HEK293 (cell line): Measurements from ENCODE around the gene CREM.

ENCODE experiments used
- CTCF ChIA-PET: fragments of 350-600 bp; formaldehyde crosslinking; extraction: SDS; loops from one replicate; lab custom pipeline; 2021; ENCODE audit warnings: antibody characterized with exemption; lab: Yijun Ruan, JAX
- POLR2A ChIA-PET: fragments of 300-600 bp; formaldehyde crosslinking; extraction: SDS; loops from one replicate; lab custom pipeline; 2020; ENCODE audit warnings: antibody characterized with exemption, inconsistent platforms; lab: Yijun Ruan, JAX
- H3K27ac ChIP-seq: fragments of 200-500 bp; sonication (Bioruptor generic); 2 replicates; pipeline ENCODE4 v1.5.1; 2014; ENCODE audit warnings: low read depth, low read length, control low read depth, inconsistent platforms; ENCODE audit errors: extremely low read depth
- H3K36me3 ChIP-seq, 2 experiments: fragments of 200-500 bp in 1 of 2; sonication (Bioruptor generic) in 1 of 2; 1 replicate in 1 of 2; 2 replicates in 1 of 2; pipeline ENCODE4 v1.5.1; 2014 to 2017; ENCODE audit warnings: inconsistent platforms in 2 of 2, low read length in 2 of 2; ENCODE audit not compliant: control insufficient read depth in 2 of 2, insufficient read depth in 1 of 2
- H3K4me1 ChIP-seq: fragments of 200-500 bp; sonication (Bioruptor generic); 2 replicates; pipeline ENCODE4 v1.5.1; 2014; ENCODE audit warnings: mild to moderate bottlenecking, low read length, inconsistent platforms; ENCODE audit not compliant: control insufficient read depth, insufficient read depth
- H3K4me3 ChIP-seq: 2 replicates; pipeline ENCODE4 v1.5.1; 2011; ENCODE audit warnings: low read depth, mild to moderate bottlenecking, control low read depth, low read length, moderate library complexity
- H3K9me3 ChIP-seq: fragments of 200-500 bp; sonication (Bioruptor generic); 2 replicates; pipeline ENCODE4 v1.5.1; 2014; ENCODE audit warnings: low read depth, low read length, inconsistent platforms; ENCODE audit not compliant: control insufficient read depth, insufficient read depth
- EGR2 ChIP-seq: fragments of 450-650 bp; formaldehyde crosslinking; IDR thresholded peaks from 2 replicates; pipeline ENCODE4 v1.5.1; 2016; ENCODE audit warnings: low read depth, missing biosample characterization, missing genetic modification characterization
- GLI4 ChIP-seq: fragments of 450-650 bp; formaldehyde crosslinking; IDR thresholded peaks from 2 replicates; pipeline ENCODE4 v1.5.1; 2016; ENCODE audit warnings: missing biosample characterization, missing genetic modification characterization
- RBAK ChIP-seq: fragments of 450-650 bp; formaldehyde crosslinking; IDR thresholded peaks from 2 replicates; pipeline ENCODE4 v1.5.1; 2016; ENCODE audit warnings: missing biosample characterization, missing genetic modification characterization
- SETDB1 ChIP-seq: IDR thresholded peaks from one replicate; pipeline ENCODE4 v1.6.1; 2017; ENCODE audit warnings: mild to moderate bottlenecking, low read length, moderate library complexity, mixed read lengths; ENCODE audit not compliant: insufficient read length
- YY2 ChIP-seq: fragments of 450-650 bp; formaldehyde crosslinking; IDR thresholded peaks from 2 replicates; pipeline ENCODE4 v1.5.1; 2016; ENCODE audit warnings: missing biosample characterization, missing genetic modification characterization
- ZNF18 ChIP-seq: fragments of 450-650 bp; formaldehyde crosslinking; IDR thresholded peaks from 2 replicates; pipeline ENCODE4 v1.5.1; 2016; ENCODE audit warnings: missing biosample characterization, missing genetic modification characterization
- ZNF248 ChIP-seq: fragments of 450-650 bp; formaldehyde crosslinking; IDR thresholded peaks from 2 replicates; pipeline ENCODE4 v1.5.1; 2017; ENCODE audit warnings: missing biosample characterization, missing genetic modification characterization
- ZNF292 ChIP-seq: fragments of 450-650 bp; formaldehyde crosslinking; IDR thresholded peaks from 2 replicates; pipeline ENCODE4 v1.5.1; 2016; ENCODE audit warnings: low read depth, missing biosample characterization, missing genetic modification characterization, borderline replicate concordance
- ZNF394 ChIP-seq: fragments of 450-650 bp; formaldehyde crosslinking; IDR thresholded peaks from 2 replicates; pipeline ENCODE4 v1.5.1; 2016; ENCODE audit warnings: missing biosample characterization, missing genetic modification characterization, mild to moderate bottlenecking, moderate library complexity, borderline replicate concordance
- ZNF423 ChIP-seq: fragments of 450-650 bp; formaldehyde crosslinking; IDR thresholded peaks from 2 replicates; pipeline ENCODE4 v1.5.1; 2016; ENCODE audit warnings: missing biosample characterization, missing genetic modification characterization
- ZNF426 ChIP-seq: fragments of 450-650 bp; formaldehyde crosslinking; IDR thresholded peaks from 2 replicates; pipeline ENCODE4 v1.5.1; 2017; ENCODE audit warnings: missing biosample characterization, missing genetic modification characterization, mild to moderate bottlenecking, inconsistent platforms, moderate library complexity
- ZNF518A ChIP-seq: fragments of 450-650 bp; formaldehyde crosslinking; conservative IDR thresholded peaks from 2 replicates; pipeline ENCODE4 v1.5.1; 2016; ENCODE audit warnings: low read depth, missing biosample characterization, missing genetic modification characterization
- ZNF670 ChIP-seq: fragments of 450-650 bp; formaldehyde crosslinking; IDR thresholded peaks from 2 replicates; pipeline ENCODE4 v1.5.1; 2016; ENCODE audit warnings: missing biosample characterization, missing genetic modification characterization, low read depth
- ZXDB ChIP-seq: fragments of 450-650 bp; formaldehyde crosslinking; IDR thresholded peaks from 2 replicates; pipeline ENCODE4 v1.5.1; 2016; ENCODE audit warnings: missing biosample characterization, missing genetic modification characterization
- TF ChIP-seq, protein P1 (sequence below): fragments of 450-650 bp; formaldehyde crosslinking; IDR thresholded peaks from 2 replicates; pipeline ENCODE4 v1.5.1; 2016; ENCODE audit warnings: missing biosample characterization, missing genetic modification characterization, borderline replicate concordance

CREM gene

DNA sequence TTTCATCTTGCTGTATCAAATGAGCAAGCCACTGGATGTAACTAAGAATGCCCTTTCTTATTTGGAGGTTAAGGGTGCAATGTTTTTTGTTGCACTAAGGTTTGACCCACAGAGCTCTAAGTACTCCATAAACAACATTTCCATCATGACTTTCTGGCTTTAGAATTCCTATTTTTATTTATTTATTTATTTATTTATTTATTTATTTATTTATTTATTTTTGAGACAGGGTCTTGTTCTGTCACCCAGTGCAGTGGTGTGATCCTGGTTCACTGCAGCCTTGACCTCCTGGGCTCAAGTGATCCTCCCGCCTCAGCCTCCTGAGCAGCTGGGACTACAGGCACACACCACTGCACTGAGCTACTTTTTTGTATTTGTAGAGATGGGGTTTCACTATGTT is 46.4 kb upstream of the CREM start (continued):
- peak; percentile 65 for TF ChIP-seq ZNF518A (tag by site-specific recombination)
- TF ChIP-seq ZNF426 (tag by site-specific recombination) = peak; percentile 55
- TF ChIP-seq, all 188 proteins: peak for 10; not testable (repeated sequence) for 178

- H3K4me3 ChIP-seq = no peak overlapping the region
- H3K9me3 ChIP-seq = 0 out of 2 replicates have a peak, but pooled peaks cover 2% of the 10 kb centered on the region
- H3K4me1 ChIP-seq = no peaks in the 10 kb centered on the region
- no peak overlapping the region for H3K27ac ChIP-seq
- TF ChIP-seq ZNF18 (tag by site-specific recombination) (no peak), SETDB1 (peak; percentile 87)
- POLR2A ChIA-PET = no interaction called here
- peaks cover 0 to 10% of the 10 kb centered on the region in 2 experiments; a peak in 2 of 3 replicates for H3K36me3 ChIP-seq
- CTCF ChIA-PET = no interaction called here
Measured at GRCh38 chr10:35083242-35083641, 43.4 kb upstream of the CREM start.

DNA sequence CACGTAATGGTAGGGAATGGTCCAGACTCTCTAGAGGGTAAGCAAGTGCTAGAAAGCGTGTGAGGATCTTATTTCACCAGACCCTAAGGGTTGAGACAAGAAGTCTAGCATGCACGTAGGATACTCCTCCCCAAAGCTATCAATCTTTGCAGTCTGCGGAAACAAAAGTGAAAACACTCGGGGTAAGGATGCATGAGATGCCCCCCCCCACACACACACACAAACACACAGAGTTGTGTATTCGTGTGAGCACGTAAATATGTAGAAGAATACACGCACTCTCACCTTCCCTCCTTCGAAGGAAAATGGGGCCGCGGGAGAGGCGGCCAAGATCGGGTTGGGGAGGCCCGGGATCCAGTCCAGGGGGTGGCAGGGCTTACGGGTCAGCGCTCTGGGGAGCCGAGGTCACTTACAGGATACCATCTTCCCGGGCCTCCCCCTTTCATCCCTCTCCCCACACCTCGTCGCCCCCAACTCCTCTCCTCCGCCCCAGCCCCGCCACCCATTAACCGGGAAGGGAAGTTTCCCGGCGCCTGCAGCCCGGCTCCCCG is 37.0 kb upstream of the CREM start:
- ChIA-PET POLR2A (interaction anchor here (1.6 kb wide), 1 partner anchor 95 kb away, joined by 3 read pairs; no protein-coding TSS in a partner anchor), CTCF (no interaction called here)
- H3K4me1 ChIP-seq = peaks cover 6% of the 10 kb centered on the region; the same call in 1 of the 2 replicates
- no peaks in the 10 kb centered on the region for H3K9me3 ChIP-seq
- H3K27ac ChIP-seq = peak overlapping the region; percentile 72; the same call in 1 of the 2 replicates
- peaks cover 0 to 7% of the 10 kb centered on the region in 2 experiments; a peak in 2 of 3 replicates for H3K36me3 ChIP-seq
- peak overlapping the region; percentile 84 for H3K4me3 ChIP-seq
- TF ChIP-seq ZXDB (tag by site-specific recombination) = 0 out of 2 replicates have a peak, but pooled peaks have one; percentile 28
- TF ChIP-seq, protein P1, sequence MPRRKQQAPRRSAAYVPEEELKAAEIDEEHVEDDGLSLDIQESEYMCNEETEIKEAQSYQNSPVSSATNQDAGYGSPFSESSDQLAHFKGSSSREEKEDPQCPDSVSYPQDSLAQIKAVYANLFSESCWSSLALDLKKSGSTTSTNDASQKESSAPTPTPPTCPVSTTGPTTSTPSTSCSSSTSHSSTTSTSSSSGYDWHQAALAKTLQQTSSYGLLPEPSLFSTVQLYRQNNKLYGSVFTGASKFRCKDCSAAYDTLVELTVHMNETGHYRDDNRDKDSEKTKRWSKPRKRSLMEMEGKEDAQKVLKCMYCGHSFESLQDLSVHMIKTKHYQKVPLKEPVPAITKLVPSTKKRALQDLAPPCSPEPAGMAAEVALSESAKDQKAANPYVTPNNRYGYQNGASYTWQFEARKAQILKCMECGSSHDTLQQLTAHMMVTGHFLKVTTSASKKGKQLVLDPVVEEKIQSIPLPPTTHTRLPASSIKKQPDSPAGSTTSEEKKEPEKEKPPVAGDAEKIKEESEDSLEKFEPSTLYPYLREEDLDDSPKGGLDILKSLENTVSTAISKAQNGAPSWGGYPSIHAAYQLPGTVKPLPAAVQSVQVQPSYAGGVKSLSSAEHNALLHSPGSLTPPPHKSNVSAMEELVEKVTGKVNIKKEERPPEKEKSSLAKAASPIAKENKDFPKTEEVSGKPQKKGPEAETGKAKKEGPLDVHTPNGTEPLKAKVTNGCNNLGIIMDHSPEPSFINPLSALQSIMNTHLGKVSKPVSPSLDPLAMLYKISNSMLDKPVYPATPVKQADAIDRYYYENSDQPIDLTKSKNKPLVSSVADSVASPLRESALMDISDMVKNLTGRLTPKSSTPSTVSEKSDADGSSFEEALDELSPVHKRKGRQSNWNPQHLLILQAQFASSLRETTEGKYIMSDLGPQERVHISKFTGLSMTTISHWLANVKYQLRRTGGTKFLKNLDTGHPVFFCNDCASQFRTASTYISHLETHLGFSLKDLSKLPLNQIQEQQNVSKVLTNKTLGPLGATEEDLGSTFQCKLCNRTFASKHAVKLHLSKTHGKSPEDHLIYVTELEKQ (tag by site-specific recombination) = no peak
- TF ChIP-seq EGR2 (tag by site-specific recombination) = no peak
- no peak for TF ChIP-seq ZNF670
- no peak for TF ChIP-seq ZNF248 (tag by site-specific recombination)
- TF ChIP-seq ZNF423 (tag by site-specific recombination) = no peak
- TF ChIP-seq ZNF292 = no peak
- TF ChIP-seq GLI4 (tag by site-specific recombination) = no peak
- peak; percentile 21; the same call in 1 of the 2 replicates for TF ChIP-seq ZNF394 (tag by site-specific recombination)
- TF ChIP-seq RBAK (tag by site-specific recombination) = no peak
- TF ChIP-seq YY2 (tag by site-specific recombination) = no peak
